Activated gamma-delta T cell treated with anti-CD3 and anti-CD28 coated beads, Interleukin-2, amount 50 U/mL, for 16 hours (primary cell): ENCODE measurements around the gene ABCA5.
"Not testable (repeated sequence)": the region's sequence is repeated elsewhere in the genome, so short reads cannot be mapped to it uniquely, and the experiment has no call there.

Experiments
- DNase-seq: peaks from one replicate; pipeline ENCODE4 v3.0.0-alpha.2; 2020; ENCODE audit warnings: low read depth

ABCA5 gene

DNA sequence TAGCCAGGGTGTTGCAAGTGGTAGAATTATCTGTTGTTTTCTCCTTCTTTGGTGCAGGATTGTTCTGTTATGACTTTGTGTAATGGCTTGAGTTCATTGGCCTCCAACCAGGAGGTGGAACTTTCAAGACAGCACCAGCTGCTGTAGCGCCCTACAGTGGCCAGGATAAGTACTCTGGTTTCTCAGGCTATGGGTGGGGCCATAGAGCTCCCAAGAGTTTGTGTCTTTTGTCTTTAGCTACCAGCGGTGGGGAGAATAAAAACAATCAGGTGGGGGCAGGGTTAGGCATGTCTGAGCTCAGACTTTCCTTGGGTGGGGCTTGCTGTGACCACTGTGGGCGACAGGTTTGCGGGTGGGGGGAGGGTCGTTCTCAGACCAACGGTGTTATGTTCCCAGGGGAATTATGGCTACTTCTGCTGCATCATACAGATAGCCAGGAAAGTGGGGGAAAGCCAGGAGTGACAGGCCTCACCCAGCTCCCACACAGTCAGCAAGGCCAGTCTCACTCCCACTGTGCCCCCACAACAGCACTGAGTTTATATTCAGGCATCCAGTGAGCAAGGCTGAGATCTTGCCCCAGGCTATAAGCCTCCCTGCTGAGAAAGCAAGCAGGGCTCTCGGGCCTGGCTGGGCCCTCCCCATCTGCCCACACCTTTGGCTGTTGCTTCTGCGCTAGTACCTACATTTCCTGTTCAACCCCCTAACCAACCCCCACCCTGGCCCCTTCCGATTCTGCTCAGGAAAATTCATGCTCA is 113.7 kb downstream of the ABCA5 start:
- no peak for DNase-seq

DNA sequence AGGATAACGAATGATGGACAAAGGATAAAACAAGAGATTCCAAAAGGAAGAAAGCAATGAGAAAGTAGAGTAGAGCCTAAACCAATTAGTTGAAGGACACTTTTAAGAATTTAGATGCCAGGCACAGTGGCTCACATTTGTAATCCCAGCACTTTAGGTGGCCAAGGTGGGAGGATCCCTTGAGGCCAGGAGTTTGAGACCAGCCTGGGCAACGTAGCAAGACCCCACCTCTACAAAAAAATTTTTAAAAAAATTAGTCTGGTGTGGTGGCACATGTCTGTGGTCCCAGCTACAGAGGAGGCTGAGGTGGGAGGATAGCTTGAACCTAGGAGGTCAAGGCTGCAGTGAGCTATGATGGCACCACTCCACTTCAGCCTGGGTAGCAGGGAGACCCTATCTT is 118.3 kb downstream of the ABCA5 start:
- DNase-seq = no peak

DNA sequence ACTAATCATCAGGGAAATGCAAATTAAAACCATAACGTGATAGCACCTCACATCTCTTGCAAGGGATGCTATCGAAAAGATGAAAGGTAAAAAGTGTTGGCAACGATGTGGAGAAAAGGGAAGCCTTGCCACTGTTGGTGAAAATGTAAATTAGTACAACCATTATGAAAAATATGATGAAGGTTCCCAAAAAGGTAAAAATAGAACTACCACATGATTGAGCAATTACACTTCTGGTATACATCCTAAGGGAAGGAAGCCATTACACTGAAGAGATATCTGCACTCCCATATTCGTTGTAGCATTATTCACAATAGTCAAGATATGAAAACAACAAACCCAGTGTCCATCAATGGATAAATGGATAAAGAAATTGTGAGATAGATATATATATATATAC is 119.8 kb downstream of the ABCA5 start:
- no peak for DNase-seq

DNA sequence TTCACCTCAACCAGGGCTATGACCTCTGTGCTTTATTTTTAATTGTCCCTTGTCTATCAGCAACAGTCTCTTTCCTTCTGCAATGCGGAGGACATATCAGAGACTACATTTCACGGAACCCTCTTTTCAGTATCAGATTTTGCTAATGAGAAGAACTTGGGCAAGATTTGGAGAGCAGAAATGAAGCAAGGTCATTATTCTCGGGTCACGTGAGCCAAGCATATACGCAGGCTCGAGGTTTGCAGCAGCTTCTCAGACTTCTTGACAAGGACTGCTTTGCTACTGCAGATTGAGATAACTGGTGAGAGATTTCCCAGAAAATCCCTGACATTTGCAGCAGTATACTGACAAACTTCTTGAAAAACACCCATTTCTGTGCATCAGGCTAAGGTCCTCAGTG is 128.7 kb downstream of the ABCA5 start:
- DNase-seq = no peak

DNA sequence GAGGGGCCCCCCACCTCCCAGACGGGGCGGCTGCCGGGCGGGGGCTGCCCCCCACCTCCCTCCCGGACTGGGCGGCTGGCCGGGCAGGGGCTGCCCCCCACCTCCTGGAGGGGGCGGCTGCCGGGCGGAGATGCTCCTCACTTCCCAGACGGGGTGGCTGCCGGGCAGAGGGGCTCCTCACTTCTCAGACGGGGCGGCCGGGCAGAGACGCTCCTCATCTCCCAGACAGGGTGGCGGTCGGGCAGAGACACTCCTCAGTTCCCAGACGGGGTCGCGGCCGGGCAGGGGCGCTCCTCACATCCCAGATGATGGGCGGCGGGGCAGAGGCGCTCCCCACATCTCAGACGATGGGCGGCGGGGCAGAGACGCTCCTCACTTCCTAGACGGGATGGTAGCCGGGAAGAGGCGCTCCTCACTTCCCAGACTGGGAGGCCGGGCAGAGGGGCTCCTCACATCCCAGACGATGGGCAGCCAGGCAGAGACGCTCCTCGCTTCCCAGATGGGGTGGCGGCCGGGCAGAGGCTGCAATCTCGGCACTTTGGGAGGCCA is 130.8 kb downstream of the ABCA5 start:
- not testable (repeated sequence) for DNase-seq
